HG03469 (cell line): ENCODE measurements around the gene ITPRIP.

Experiments used
- ATAC-seq: cut with Tn5 transposase; IDR thresholded peaks from one replicate; pipeline ENCODE4 v1.9.1; 2021; ENCODE audit warnings: mild to moderate bottlenecking, moderate library complexity, moderate number of reproducible peaks; ENCODE audit not compliant: unreplicated experiment

Gene ITPRIP

GRCh38 chr10:104309980-104310978, 28.0 kb downstream of the ITPRIP start:
- no peak for ATAC-seq

GRCh38 chr10:104308439-104308903, 29.8 kb downstream of the ITPRIP start:
- peak; percentile 70 for ATAC-seq

- ATAC-seq: no peak
Observed at GRCh38 chr10:104307576-104308438, 30.5 kb downstream of the ITPRIP start.

DNA sequence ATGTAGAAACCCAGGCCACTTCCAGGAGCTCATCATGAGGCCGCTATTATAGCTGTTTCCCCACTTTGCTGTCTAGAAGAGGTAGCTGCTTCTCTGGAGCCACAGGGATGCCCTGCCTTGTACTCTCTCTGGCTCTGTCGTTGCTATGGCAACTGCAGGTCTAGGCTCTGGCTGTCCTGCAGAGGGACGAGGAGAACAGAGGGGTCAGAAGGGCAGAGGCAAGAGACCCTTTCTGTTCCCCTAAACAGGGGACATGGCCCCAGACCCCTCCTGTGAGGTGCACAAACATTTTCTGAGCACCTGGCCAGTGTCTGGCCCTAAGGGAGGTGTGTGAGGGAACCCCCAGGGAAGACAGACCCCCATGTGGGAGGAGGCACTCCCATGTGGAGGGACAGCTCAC, 31.4 kb downstream of the ITPRIP start:
- no peak for ATAC-seq

GRCh38 chr10:104304927-104305326, 33.3 kb downstream of the ITPRIP start:
- no peak for ATAC-seq

GRCh38 chr10:104304356-104304745, 33.9 kb downstream of the ITPRIP start:
- ATAC-seq: no peak

- ATAC-seq: no peak
Observed at GRCh38 chr10:104303594-104304355, 34.5 kb downstream of the ITPRIP start.

GRCh38 chr10:104301907-104302690, 36.2 kb downstream of the ITPRIP start:
- no peak for ATAC-seq

- ATAC-seq: no peak
Observed at GRCh38 chr10:104300736-104301292, 37.5 kb downstream of the ITPRIP start.

DNA sequence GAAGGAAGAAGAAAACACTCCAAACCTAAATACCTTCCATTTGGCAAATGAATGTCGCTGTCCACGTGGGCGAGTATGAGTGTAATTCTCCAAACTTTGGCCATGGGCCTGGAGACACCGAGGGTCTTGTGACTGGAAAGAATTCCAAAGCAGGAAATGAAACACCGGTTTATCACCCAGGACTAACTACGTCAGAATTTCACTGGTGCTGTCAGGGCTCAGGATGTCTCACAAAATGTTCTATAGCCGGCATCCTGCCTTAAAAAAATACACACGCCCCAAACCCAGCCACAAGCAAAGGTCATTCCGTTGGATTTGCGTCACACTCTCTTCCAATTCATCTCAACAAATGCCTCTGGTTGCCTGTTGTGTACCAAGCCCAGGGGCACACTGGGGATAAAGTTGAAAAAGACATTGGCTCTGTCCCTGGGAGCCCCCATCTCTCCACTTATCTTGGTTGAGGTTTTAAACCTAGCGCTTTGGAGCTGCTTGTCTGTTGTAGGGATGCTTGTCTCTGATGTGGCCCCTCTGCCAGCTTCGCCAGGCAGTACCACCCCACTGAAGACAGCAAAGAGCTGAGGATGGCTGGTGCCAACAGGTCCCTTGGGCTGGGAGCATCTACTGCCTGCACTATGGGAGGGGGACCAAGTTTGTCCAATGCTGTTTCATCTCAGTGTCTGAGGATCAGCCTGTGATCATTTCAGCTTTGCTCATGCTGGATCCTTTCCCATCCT, 38.1 kb downstream of the ITPRIP start:
- no peak for ATAC-seq

- no peak for ATAC-seq
Observed at GRCh38 chr10:104299031-104299904, 39.0 kb downstream of the ITPRIP start.

- ATAC-seq: no peak
Observed at GRCh38 chr10:104297697-104298660, 40.3 kb downstream of the ITPRIP start.

DNA sequence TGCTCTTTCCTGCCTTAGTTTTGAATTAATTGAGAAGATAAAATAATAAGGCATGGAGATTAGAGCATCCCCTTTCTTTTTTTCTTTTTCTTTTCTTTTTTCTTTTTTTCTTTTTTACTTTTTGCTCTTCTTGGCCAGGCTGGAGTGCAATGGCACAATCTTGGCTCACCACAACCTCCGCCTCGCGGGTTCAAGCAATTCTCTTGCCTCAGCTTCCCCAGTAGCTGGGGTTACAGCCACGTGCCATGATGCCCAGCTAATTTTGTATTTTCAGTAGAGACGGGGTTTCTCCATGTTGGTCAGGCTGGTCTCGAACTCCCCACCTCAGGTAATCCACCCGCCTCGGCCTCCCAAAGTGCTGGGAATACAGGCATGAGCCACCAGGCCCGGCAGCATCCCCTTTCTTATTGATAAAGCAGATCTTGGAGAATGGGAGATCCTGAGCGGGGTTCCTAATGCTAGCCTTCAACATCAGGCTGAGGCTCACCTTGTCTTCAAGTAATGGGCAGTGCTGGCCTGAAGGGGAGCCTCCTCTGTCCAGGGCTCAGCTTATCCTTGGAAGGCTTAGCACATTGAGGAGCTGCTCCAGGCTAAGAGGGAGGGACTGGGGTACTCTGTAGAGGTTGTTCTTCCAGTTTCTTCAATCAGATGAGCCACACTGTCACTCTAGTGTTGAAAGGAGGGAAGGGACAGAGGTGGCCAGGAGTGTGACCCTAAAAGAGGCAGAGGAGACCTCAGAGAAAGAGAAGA, 41.4 kb downstream of the ITPRIP start:
- ATAC-seq: no peak

- no peak for ATAC-seq
Observed at GRCh38 chr10:104293781-104294321, 44.4 kb downstream of the ITPRIP start.

DNA sequence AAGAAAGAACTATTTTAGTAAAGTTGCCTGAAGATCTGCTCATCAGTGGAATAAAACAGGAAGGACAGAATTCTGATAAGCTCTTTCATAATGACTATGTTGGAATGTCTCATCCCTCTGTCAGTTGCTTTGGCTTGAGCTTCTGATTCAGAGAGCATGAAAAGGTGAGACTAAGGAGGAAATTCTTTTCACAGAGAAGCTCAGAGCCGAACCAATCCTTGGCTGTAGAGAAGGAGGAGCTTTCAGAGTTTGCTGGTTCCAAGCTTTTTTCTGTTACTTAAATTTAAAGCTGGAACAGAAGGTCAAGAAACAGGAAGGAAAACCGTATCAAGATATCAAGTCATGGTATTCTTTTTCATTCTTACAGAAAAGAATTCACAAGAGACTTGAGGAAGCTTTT, 45.3 kb downstream of the ITPRIP start:
- no peak for ATAC-seq

DNA sequence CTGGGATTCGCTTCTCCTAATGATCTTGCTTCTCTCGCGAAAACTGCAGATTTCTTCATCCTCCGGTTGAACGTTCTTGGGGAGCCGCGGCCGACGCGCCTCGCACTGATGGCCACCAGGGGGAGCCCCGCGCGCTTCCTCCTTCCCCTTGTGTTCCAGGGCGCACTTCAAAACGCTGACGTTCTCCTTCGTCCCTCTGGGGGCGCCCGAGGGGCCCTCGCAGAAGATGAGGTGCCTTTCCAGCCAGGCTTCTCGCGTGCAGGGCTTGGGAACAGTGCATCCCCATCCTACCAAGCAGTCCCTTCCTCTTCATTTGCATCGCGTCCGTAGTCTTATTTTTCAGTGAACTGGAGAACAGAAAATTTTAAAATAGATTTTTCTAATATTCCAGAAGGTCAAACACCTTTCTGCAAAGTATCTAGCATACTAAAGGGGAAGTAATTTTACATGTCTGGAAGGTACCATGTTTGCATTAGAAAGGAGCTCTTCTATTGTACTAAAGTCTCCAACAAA, 46.8 kb downstream of the ITPRIP start:
- peak; percentile 98 for ATAC-seq
